Panc1 (cell line): Measurements from ENCODE around the gene CPD. TPM values are rescaled to one million over a fixed set of nuclear protein-coding genes. Genes with fewer than 3 reads are reported as not detected.

Experiments used
- ATAC-seq: fragments of 200-7000 bp; cut with Tn5 transposase; 2 replicates; pipeline ENCODE4 v1.9.1; 2020; ENCODE audit warnings: mild to moderate bottlenecking, moderate library complexity
- BruUV-seq: library from RNA; stranded (reverse); fragments of 400-500 nt; replicated peaks from 2 replicates; lab custom pipeline; 2021; lab: Mats Ljungman, UMichigan
- CTCF ChIA-PET: fragments of 300-600 bp; sonication (Branson Sonifier 250); formaldehyde crosslinking; loops from one replicate; lab custom pipeline; 2022; ENCODE audit warnings: antibody characterized with exemption; lab: Charles Lee
- POLR2A ChIA-PET: fragments of 300-600 bp; sonication (Branson Sonifier 250); formaldehyde crosslinking; loops from one replicate; lab custom pipeline; 2022; ENCODE audit warnings: antibody characterized with exemption; lab: Charles Lee
- DNase-seq: peaks from one replicate; pipeline ENCODE4 v3.0.0-alpha.2; 2010; ENCODE audit warnings: low read depth, low spot score
- H3K27ac ChIP-seq: 2 replicates; pipeline ENCODE4 v1.5.1; 2011; ENCODE audit warnings: mild to moderate bottlenecking, low read length, inconsistent platforms
- H3K27me3 ChIP-seq: fragments of 200-500 bp; sonication (Bioruptor generic); 2 replicates; pipeline ENCODE4 v1.6.0; 2014; ENCODE audit warnings: low read length, inconsistent platforms; ENCODE audit not compliant: control insufficient read depth, insufficient read depth
- H3K36me3 ChIP-seq: fragments of 200-500 bp; sonication (Bioruptor generic); 2 replicates; pipeline ENCODE4 v1.5.1; 2014; ENCODE audit warnings: inconsistent platforms, mild to moderate bottlenecking, low read length, moderate library complexity; ENCODE audit not compliant: control insufficient read depth, insufficient read depth
- H3K4me1 ChIP-seq: 2 replicates; pipeline ENCODE4 v1.5.1; 2011; ENCODE audit warnings: inconsistent platforms, mild to moderate bottlenecking, low read length, moderate library complexity; ENCODE audit not compliant: control insufficient read depth, insufficient read depth
- H3K4me3 ChIP-seq, 2 experiments: 2 replicates each; pipeline ENCODE4 v1.5.1; 2011 to 2012; ENCODE audit warnings: low read depth in 2 of 2, low read length in 2 of 2, mild to moderate bottlenecking in 2 of 2, inconsistent platforms in 1 of 2, moderate library complexity in 1 of 2
- H3K9me3 ChIP-seq: fragments of 200-500 bp; sonication (Bioruptor generic); 2 replicates; pipeline ENCODE4 v1.5.1; 2014; ENCODE audit warnings: low read depth, mild to moderate bottlenecking, inconsistent platforms, low read length, moderate library complexity; ENCODE audit not compliant: control insufficient read depth, insufficient read depth
- CTCF ChIP-seq: fragments of 450-650 bp; IDR thresholded peaks from 2 replicates; pipeline ENCODE4 v1.5.1; 2017; ENCODE audit warnings: mild to moderate bottlenecking
- POLR2AphosphoS5 ChIP-seq: IDR thresholded peaks from 2 replicates; pipeline ENCODE4 v1.6.1; 2012; ENCODE audit warnings: mild to moderate bottlenecking, low read depth, low read length, moderate library complexity
- REST ChIP-seq, 2 experiments: IDR thresholded peaks; 2 replicates each; pipeline ENCODE4 v1.6.1; 2011 to 2012; ENCODE audit warnings: low read depth in 2 of 2, control low read depth in 1 of 2, low read length in 1 of 2, mild to moderate bottlenecking in 1 of 2, moderate library complexity in 1 of 2; ENCODE audit not compliant: insufficient read depth in 1 of 2
- SIN3A ChIP-seq: IDR thresholded peaks from 2 replicates; pipeline ENCODE4 v1.6.1; 2012; ENCODE audit warnings: low read depth, mild to moderate bottlenecking, low read length, moderate library complexity, borderline replicate concordance; ENCODE audit not compliant: insufficient read depth
- TCF7L2 ChIP-seq: IDR thresholded peaks from 2 replicates; pipeline ENCODE4 v1.6.1; 2011; ENCODE audit warnings: mild to moderate bottlenecking, low read depth, low read length, inconsistent platforms
- in situ Hi-C: cut with HindIII; loops from 2 replicates; pipeline ENCODE4 v1.10.0; 2016; ENCODE audit warnings: low sequenced_read_pairs, low pct_unique_long_range_greater_than_20kb
- intact Hi-C: fragments of 100-400 bp; cut with micrococcal nuclease; formaldehyde crosslinking; loops from one replicate; pipeline ENCODE4 v1.10.0; 2022; ENCODE audit not compliant: unreplicated experiment
- total RNA-seq: library from RNA; stranded (reverse); gene quantifications from one replicate; pipeline ENCODE4 v1.2.1, GENCODE V29; 2021; ENCODE audit not compliant: unreplicated experiment

CPD gene
- total RNA-seq, 1 experiment from 2014 or later: 93.0 TPM

- Histone ChIP-seq H3K27me3 (no peaks in the 10 kb centered on the region), H3K9me3 (no peaks in the 10 kb centered on the region), H3K27ac (no peak overlapping the region), H3K4me3 (no peak overlapping the region), H3K36me3 (peaks cover 23% of the 10 kb centered on the region; the same call in 1 of the 2 replicates), H3K4me1 (no peaks in the 10 kb centered on the region)
- DNase-seq: no peak
- intact Hi-C loops (no loop called here), in situ Hi-C loops (no loop called here)
- ATAC-seq: no peak
- ChIA-PET POLR2A (interaction anchor here (0.7 kb wide), 1 partner anchor 14 kb away, joined by 8 read pairs; no protein-coding TSS in a partner anchor), CTCF (no interaction called here)
- no peak for TF ChIP-seq SIN3A
- no peak for TF ChIP-seq POLR2AphosphoS5
- no peak for TF ChIP-seq TCF7L2
- no peak for TF ChIP-seq REST (IDR thresholded peaks at IDR 0.05; ENCODE audit: insufficient read depth in 1 of 2, low read depth in 2 of 2, low read length in 1 of 2)
- no peak for TF ChIP-seq CTCF
- no TSS peak for BruUV-seq
Observed at GRCh38 chr17:30503558-30503957, 124.8 kb downstream of the CPD start.

- no peak overlapping the region for H3K4me3 ChIP-seq
- no peak for TF ChIP-seq POLR2AphosphoS5
- no peak for TF ChIP-seq REST (IDR thresholded peaks at IDR 0.05; ENCODE audit: insufficient read depth in 1 of 2, low read depth in 2 of 2, low read length in 1 of 2)
- TF ChIP-seq TCF7L2: no peak
- TF ChIP-seq CTCF: no peak
- TF ChIP-seq SIN3A: no peak
- H3K4me1 ChIP-seq: no peaks in the 10 kb centered on the region
- ATAC-seq (no peak), DNase-seq (no peak)
- in situ Hi-C loops (no loop called here), intact Hi-C loops (no loop called here)
- ChIA-PET CTCF (no interaction called here), POLR2A (no interaction called here)
- H3K27ac ChIP-seq: no peak overlapping the region
- no TSS peak for BruUV-seq
- no peaks in the 10 kb centered on the region for H3K27me3 ChIP-seq
- H3K36me3 ChIP-seq: peaks cover 17% of the 10 kb centered on the region; the same call in 1 of the 2 replicates
- H3K9me3 ChIP-seq: no peaks in the 10 kb centered on the region
Observed at GRCh38 chr17:30505868-30506417, 127.2 kb downstream of the CPD start.
